ENCODE data around the gene MRC2.

Gene MRC2, protein sequence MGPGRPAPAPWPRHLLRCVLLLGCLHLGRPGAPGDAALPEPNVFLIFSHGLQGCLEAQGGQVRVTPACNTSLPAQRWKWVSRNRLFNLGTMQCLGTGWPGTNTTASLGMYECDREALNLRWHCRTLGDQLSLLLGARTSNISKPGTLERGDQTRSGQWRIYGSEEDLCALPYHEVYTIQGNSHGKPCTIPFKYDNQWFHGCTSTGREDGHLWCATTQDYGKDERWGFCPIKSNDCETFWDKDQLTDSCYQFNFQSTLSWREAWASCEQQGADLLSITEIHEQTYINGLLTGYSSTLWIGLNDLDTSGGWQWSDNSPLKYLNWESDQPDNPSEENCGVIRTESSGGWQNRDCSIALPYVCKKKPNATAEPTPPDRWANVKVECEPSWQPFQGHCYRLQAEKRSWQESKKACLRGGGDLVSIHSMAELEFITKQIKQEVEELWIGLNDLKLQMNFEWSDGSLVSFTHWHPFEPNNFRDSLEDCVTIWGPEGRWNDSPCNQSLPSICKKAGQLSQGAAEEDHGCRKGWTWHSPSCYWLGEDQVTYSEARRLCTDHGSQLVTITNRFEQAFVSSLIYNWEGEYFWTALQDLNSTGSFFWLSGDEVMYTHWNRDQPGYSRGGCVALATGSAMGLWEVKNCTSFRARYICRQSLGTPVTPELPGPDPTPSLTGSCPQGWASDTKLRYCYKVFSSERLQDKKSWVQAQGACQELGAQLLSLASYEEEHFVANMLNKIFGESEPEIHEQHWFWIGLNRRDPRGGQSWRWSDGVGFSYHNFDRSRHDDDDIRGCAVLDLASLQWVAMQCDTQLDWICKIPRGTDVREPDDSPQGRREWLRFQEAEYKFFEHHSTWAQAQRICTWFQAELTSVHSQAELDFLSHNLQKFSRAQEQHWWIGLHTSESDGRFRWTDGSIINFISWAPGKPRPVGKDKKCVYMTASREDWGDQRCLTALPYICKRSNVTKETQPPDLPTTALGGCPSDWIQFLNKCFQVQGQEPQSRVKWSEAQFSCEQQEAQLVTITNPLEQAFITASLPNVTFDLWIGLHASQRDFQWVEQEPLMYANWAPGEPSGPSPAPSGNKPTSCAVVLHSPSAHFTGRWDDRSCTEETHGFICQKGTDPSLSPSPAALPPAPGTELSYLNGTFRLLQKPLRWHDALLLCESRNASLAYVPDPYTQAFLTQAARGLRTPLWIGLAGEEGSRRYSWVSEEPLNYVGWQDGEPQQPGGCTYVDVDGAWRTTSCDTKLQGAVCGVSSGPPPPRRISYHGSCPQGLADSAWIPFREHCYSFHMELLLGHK (N-terminal part only)

DNA sequence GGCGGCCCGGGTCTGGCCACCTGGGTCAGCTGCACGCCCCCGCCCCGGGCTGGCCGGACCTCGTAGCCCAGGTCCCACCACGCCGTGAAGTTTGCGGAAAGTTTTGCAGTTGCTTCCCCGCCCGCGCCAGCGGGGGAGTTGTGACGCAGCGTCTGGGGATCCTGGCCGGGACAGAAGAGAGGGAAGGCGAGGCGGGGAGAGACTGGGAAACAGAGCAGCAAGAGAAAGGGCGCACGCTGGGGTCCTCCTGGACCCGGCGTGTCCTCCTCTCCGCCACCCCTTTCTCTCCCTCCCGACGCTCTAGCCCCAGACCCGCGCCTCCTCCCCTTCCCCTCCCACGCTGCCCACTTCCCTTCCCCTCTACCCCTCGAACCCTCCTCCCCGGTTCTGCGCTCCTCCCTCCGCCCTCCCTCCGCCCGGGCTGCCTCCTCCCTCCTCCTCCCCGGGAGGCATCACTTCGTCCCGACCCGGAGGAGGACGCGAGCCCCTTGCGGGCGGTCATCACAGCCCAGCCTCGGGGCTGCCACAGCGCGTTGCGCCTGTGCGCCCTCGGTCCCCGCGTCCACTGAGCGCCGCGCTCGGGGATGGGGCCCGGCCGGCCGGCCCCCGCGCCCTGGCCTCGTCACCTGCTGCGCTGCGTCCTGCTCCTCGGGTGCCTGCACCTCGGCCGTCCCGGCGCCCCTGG, at the start of gene MRC2:
Gene MRC2 (plus strand): TSS at position 452 of the 685 bp plus-strand sequence. CDS start 133 bp downstream, at position 585.
- H3K9me3 ChIP-seq (ENCODE audit: insufficient read depth, low read depth, low read length), result no peaks in the 10 kb centered on the region
- peaks cover 13% of the 10 kb centered on the region for H3K4me1 ChIP-seq (ENCODE audit: insufficient read depth, low read length, poor library complexity, severe bottlenecking)
- no peaks in the 10 kb centered on the region for H3K27me3 ChIP-seq (ENCODE audit: insufficient read depth, low read length, poor library complexity, severe bottlenecking)
- TF ChIP-seq CTCF (conservative IDR thresholded peaks at IDR 0.05; ENCODE audit: low read length), result no peak
- TF ChIP-seq EZH2phosphoT487 (IDR thresholded peaks at IDR 0.05; ENCODE audit: borderline replicate concordance), result no peak
- H4K20me1 ChIP-seq (ENCODE audit: insufficient read depth, low read length, poor library complexity, severe bottlenecking), result no peaks in the 10 kb centered on the region
- peak within 1 kb of the TSS; percentile 85 for H3K4me3 ChIP-seq (ENCODE audit: low read length, poor library complexity, severe bottlenecking)
- H3F3A ChIP-seq (ENCODE audit: low read depth), result no peaks in the 10 kb centered on the region
- peak within 1 kb of the TSS; percentile 76 for H3K4me2 ChIP-seq (ENCODE audit: low read depth, low read length, poor library complexity, severe bottlenecking)
- H3K79me2 ChIP-seq (ENCODE audit: insufficient read depth, low read length), result no peaks in the 10 kb centered on the region; the same call in 1 of the 2 replicates
- H3K9me2 ChIP-seq (replicated peaks; ENCODE audit: low read depth, low read length), result no peaks in the 10 kb centered on the region
- no peaks in the 10 kb centered on the region for H3K36me3 ChIP-seq (ENCODE audit: insufficient read depth, low read length)
- H2AFZ ChIP-seq (ENCODE audit: low read length), result peak within 1 kb of the TSS; percentile 94
- H3K9ac ChIP-seq (ENCODE audit: low read depth, low read length, poor library complexity, severe bottlenecking), result peak within 1 kb of the TSS; percentile 70

GRCh38 chr17:62578757-62579487, 48.5 kb upstream of the MRC2 start:
- Histone ChIP-seq H3K4me3 (ENCODE audit: low read length, poor library complexity, severe bottlenecking) (no peak overlapping the region), H3K9me2 (replicated peaks; ENCODE audit: low read depth, low read length) (no peaks in the 10 kb centered on the region), H3K9me3 (ENCODE audit: insufficient read depth, low read depth, low read length) (no peaks in the 10 kb centered on the region), H3K4me1 (ENCODE audit: insufficient read depth, low read length, poor library complexity, severe bottlenecking) (no peaks in the 10 kb centered on the region), H3K36me3 (ENCODE audit: insufficient read depth, low read length) (peaks cover 60% of the 10 kb centered on the region; the same call in 1 of the 2 replicates), H3K9ac (ENCODE audit: low read depth, low read length, poor library complexity, severe bottlenecking) (no peak overlapping the region), H3K79me2 (ENCODE audit: insufficient read depth, low read length) (no peaks in the 10 kb centered on the region), H4K20me1 (ENCODE audit: insufficient read depth, low read length, poor library complexity, severe bottlenecking) (no peaks in the 10 kb centered on the region), H2AFZ (ENCODE audit: low read length) (no peak overlapping the region), H3F3A (ENCODE audit: low read depth) (no peaks in the 10 kb centered on the region), H3K4me2 (ENCODE audit: low read depth, low read length, poor library complexity, severe bottlenecking) (no peak overlapping the region), H3K27me3 (ENCODE audit: insufficient read depth, low read length, poor library complexity, severe bottlenecking) (no peaks in the 10 kb centered on the region)
- TF ChIP-seq EZH2phosphoT487 (IDR thresholded peaks at IDR 0.05; ENCODE audit: borderline replicate concordance), result no peak
- TF ChIP-seq CTCF (conservative IDR thresholded peaks at IDR 0.05; ENCODE audit: low read length), result no peak

Data from Loucy (cell line).